ENCODE data around the gene ULK1.

GRCh38 chr12:131855521-131856142 is 38.8 kb upstream of the ULK1 start:
- TF ChIP-seq CTCF (IDR thresholded peaks at IDR 0.05): no peak
- no peak for TF ChIP-seq EZH2 (IDR thresholded peaks at IDR 0.05)
- TF ChIP-seq EZH2phosphoT487 (IDR thresholded peaks at IDR 0.05): no peak
